SK-N-MC (cell line): ENCODE data around the gene MYO9A.

Source experiments
- EZH2 ChIP-seq: fragments of 200-600 bp; sonication (generic); IDR thresholded peaks from one replicate; pipeline ENCODE4 v1.6.1; 2017; ENCODE audit warnings: antibody characterized with exemption
- POLR2AphosphoS5 ChIP-seq: IDR thresholded peaks from 2 replicates; pipeline ENCODE4 v1.6.1; 2012; ENCODE audit warnings: mild to moderate bottlenecking, low read depth, low read length, borderline replicate concordance

- no peak for TF ChIP-seq POLR2AphosphoS5
- no peak for TF ChIP-seq EZH2
Measured at GRCh38 chr15:71788646-71789579, 329.0 kb downstream of the MYO9A start.
